ENCODE results near the gene RPE. TPM values are rescaled to one million over a fixed set of nuclear protein-coding genes. Genes with fewer than 3 reads are reported as not detected.

RPE gene
- total RNA-seq, 4 donors from 2014 or later: 67.3 to 190 (median 87.2) TPM

- no peaks in the 10 kb centered on the region for H3K27me3 ChIP-seq
- 96% methylated on average over 3 of the region's 3 CpGs for WGBS, 2 donors
- H3K9me3 ChIP-seq: no peaks in the 10 kb centered on the region
- no peak for TF ChIP-seq POLR2A (IDR thresholded peaks at IDR 0.05)
- TF ChIP-seq, protein P1, sequence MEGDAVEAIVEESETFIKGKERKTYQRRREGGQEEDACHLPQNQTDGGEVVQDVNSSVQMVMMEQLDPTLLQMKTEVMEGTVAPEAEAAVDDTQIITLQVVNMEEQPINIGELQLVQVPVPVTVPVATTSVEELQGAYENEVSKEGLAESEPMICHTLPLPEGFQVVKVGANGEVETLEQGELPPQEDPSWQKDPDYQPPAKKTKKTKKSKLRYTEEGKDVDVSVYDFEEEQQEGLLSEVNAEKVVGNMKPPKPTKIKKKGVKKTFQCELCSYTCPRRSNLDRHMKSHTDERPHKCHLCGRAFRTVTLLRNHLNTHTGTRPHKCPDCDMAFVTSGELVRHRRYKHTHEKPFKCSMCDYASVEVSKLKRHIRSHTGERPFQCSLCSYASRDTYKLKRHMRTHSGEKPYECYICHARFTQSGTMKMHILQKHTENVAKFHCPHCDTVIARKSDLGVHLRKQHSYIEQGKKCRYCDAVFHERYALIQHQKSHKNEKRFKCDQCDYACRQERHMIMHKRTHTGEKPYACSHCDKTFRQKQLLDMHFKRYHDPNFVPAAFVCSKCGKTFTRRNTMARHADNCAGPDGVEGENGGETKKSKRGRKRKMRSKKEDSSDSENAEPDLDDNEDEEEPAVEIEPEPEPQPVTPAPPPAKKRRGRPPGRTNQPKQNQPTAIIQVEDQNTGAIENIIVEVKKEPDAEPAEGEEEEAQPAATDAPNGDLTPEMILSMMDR (IDR thresholded peaks at IDR 0.05): no peak
- no peak overlapping the region for H3K27ac ChIP-seq
- H3K36me3 ChIP-seq: no peaks in the 10 kb centered on the region
- intact Hi-C loops (cut with DNase I): no loop called here
- no peak for DNase-seq
- no peaks in the 10 kb centered on the region for H3K4me1 ChIP-seq
- no peak overlapping the region for H3K4me3 ChIP-seq (replicated peaks in 1 of 3)
Observed at GRCh38 chr2:210038078-210038477, 35.6 kb downstream of the RPE start.

DNA sequence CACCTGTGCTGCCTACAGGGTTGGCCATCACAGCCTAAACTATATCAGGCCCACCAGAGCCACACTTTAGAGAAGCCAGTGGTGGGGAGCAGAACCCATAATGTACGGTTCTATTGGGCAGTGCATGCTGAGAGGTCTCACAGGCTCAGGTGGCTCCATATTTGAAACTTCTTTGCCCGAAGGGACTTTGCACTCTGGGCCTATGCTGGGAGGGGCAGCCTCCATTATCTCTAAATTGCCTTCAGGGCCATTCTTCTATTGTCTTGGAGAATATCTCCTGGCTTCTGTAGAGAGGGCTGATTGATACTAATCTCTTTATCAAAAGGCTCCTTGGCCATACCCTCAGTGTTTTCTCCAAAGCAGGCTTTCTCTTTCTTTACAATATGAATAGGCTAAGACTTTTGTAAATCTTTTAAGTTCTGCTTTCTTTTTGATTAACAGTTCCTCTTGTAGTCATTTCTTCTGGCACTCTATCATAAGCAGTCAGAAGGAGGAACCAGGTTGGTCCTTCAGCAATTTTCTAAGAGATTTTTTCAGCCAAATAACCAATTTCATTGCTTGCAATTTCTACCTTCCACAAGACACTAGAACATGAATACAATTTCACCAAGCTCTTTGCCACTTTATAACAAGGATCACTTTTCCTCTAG is 44.5 kb downstream of the RPE start:
- H3K27me3 ChIP-seq: no peaks in the 10 kb centered on the region
- H3K4me3 ChIP-seq (replicated peaks in 1 of 3): no peak overlapping the region
- H3K9me3 ChIP-seq: no peaks in the 10 kb centered on the region
- 100% methylated on average over 1 to 2 of the region's 2 CpGs for WGBS, 2 donors
- TF ChIP-seq, protein P1 (IDR thresholded peaks at IDR 0.05): no peak
- TF ChIP-seq POLR2A (IDR thresholded peaks at IDR 0.05): no peak
- intact Hi-C loops (cut with DNase I): no loop called here
- DNase-seq: no peak
- H3K4me1 ChIP-seq: no peaks in the 10 kb centered on the region
- H3K27ac ChIP-seq: no peak overlapping the region
- H3K36me3 ChIP-seq: no peaks in the 10 kb centered on the region

GRCh38 chr2:210049831-210050230 is 47.4 kb downstream of the RPE start:
- TF ChIP-seq, protein P1 (IDR thresholded peaks at IDR 0.05): no peak
- TF ChIP-seq POLR2A (IDR thresholded peaks at IDR 0.05): no peak
- Histone ChIP-seq H3K27me3 (no peaks in the 10 kb centered on the region), H3K4me1 (no peaks in the 10 kb centered on the region), H3K4me3 (replicated peaks in 1 of 3) (no peak overlapping the region), H3K36me3 (no peaks in the 10 kb centered on the region), H3K9me3 (no peaks in the 10 kb centered on the region), H3K27ac (no peak overlapping the region)
- intact Hi-C loops (cut with DNase I): no loop called here
- 85 to 92% methylated on average over 1 of the region's 1 CpG for WGBS, 2 donors
- DNase-seq: no peak

- no peak for TF ChIP-seq POLR2A (IDR thresholded peaks at IDR 0.05)
- TF ChIP-seq, protein P1 (IDR thresholded peaks at IDR 0.05): no peak
- Histone ChIP-seq H3K36me3 (no peaks in the 10 kb centered on the region), H3K4me3 (replicated peaks in 1 of 3) (no peak overlapping the region), H3K4me1 (no peaks in the 10 kb centered on the region), H3K27me3 (no peaks in the 10 kb centered on the region), H3K9me3 (no peaks in the 10 kb centered on the region), H3K27ac (no peak overlapping the region)
- intact Hi-C loops (cut with DNase I): no loop called here
- DNase-seq: no peak
- WGBS, 2 donors: 95 to 100% methylated on average over 1 of the region's 1 CpG
Observed at GRCh38 chr2:210050885-210051284, 48.4 kb downstream of the RPE start.

DNA sequence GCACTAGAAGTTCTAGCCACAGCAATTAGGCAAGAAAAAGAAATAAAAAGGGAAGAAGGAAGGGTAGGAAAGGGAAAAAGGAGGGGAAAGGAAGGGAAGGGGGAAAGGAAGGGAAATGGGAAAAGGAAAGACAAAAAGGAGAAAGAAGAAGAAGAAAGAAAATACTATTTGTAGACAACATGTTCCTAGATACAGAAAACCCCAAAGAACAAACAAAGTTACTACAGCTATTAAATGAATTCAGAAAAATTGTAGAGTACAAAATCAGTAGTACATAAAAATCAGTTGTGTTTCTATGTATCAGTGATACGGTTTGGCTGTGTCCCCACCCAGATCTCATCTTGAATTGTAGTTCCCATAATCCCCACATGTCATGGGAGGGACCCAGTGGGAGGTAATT is 52.3 kb downstream of the RPE start:
- DNase-seq: no peak
- no peaks in the 10 kb centered on the region for H3K27me3 ChIP-seq
- H3K9me3 ChIP-seq: no peaks in the 10 kb centered on the region
- intact Hi-C loops (cut with DNase I): no loop called here
- no peak overlapping the region for H3K4me3 ChIP-seq (replicated peaks in 1 of 3)
- TF ChIP-seq, protein P1 (IDR thresholded peaks at IDR 0.05): no peak
- TF ChIP-seq POLR2A (IDR thresholded peaks at IDR 0.05): no peak
- WGBS, 2 donors: 96 to 97% methylated on average over 1 of the region's 1 CpG
- no peaks in the 10 kb centered on the region for H3K36me3 ChIP-seq
- H3K27ac ChIP-seq: no peak overlapping the region
- H3K4me1 ChIP-seq: no peaks in the 10 kb centered on the region
